HepG2 (cell line): ENCODE measurements around the gene FXN. TPM values are rescaled to one million over a fixed set of nuclear protein-coding genes. Genes with fewer than 3 reads are reported as not detected.

Source experiments
- CHD2 ChIP-seq: IDR thresholded peaks from 2 replicates; pipeline ENCODE4 v1.6.1; 2011; ENCODE audit warnings: low read depth, low read length, improper control_type of control experiment
- HHEX ChIP-seq: IDR thresholded peaks from 2 replicates; pipeline ENCODE4 v1.6.1; 2016; ENCODE audit warnings: control low read depth
- MAFK ChIP-seq, 2 experiments: IDR thresholded peaks in 1 of 2; conservative IDR thresholded peaks in 1 of 2; 2 replicates each; pipeline ENCODE4 v1.6.1; 2011; ENCODE audit warnings: improper control_type of control experiment in 2 of 2, low read length in 2 of 2
- MTF2 ChIP-seq: sonication (generic); formaldehyde crosslinking; IDR thresholded peaks from 2 replicates; pipeline ENCODE4 v1.5.0; 2020; ENCODE audit warnings: missing genetic modification reagents, borderline replicate concordance
- NAIF1 ChIP-seq: sonication (generic); formaldehyde crosslinking; IDR thresholded peaks from 2 replicates; pipeline ENCODE4 v1.5.0; 2020; ENCODE audit warnings: mild to moderate bottlenecking, missing genetic modification reagents, borderline replicate concordance
- POLR2G ChIP-seq: fragments of 200-400 bp; formaldehyde crosslinking; IDR thresholded peaks from 2 replicates; pipeline ENCODE4 v1.6.1; 2018; ENCODE audit warnings: mild to moderate bottlenecking, low read depth, low read length, moderate library complexity
- RAD21 ChIP-seq: fragments of 450-650 bp; formaldehyde crosslinking; IDR thresholded peaks from 2 replicates; pipeline ENCODE4 v1.5.0; 2020; ENCODE audit warnings: mild to moderate bottlenecking
- RELA ChIP-seq: sonication (generic); formaldehyde crosslinking; IDR thresholded peaks from 2 replicates; pipeline ENCODE4 v1.4.0; 2020; ENCODE audit warnings: missing genetic modification reagents
- TRIM24 ChIP-seq: sonication (generic); formaldehyde crosslinking; IDR thresholded peaks from 2 replicates; pipeline ENCODE4 v1.8.0; 2022; ENCODE audit warnings: mild to moderate bottlenecking, missing genetic modification reagents
- ZNF160 ChIP-seq: sonication (generic); formaldehyde crosslinking; IDR thresholded peaks from 2 replicates; pipeline ENCODE4 v1.8.0; 2022; ENCODE audit warnings: mild to moderate bottlenecking, inconsistent platforms, missing genetic modification reagents
- ZNF207 ChIP-seq: fragments of 450-650 bp; IDR thresholded peaks from 2 replicates; pipeline ENCODE4 v1.6.1; 2016; ENCODE audit warnings: antibody characterized with exemption, borderline replicate concordance
- ZNF34 ChIP-seq: sonication (generic); formaldehyde crosslinking; IDR thresholded peaks from 2 replicates; pipeline ENCODE4 v1.4.0; 2020; ENCODE audit warnings: mild to moderate bottlenecking, missing genetic modification reagents, borderline replicate concordance
- ZNF550 ChIP-seq: sonication (generic); formaldehyde crosslinking; IDR thresholded peaks from 2 replicates; pipeline ENCODE4 v1.4.0; 2020; ENCODE audit warnings: mild to moderate bottlenecking, missing genetic modification reagents, borderline replicate concordance
- ZNF564 ChIP-seq: sonication (generic); formaldehyde crosslinking; IDR thresholded peaks from 2 replicates; pipeline ENCODE4 v1.8.1; 2023; ENCODE audit warnings: mild to moderate bottlenecking, missing genetic modification reagents
- ZNF772 ChIP-seq: sonication (generic); formaldehyde crosslinking; IDR thresholded peaks from 2 replicates; pipeline ENCODE4 v1.5.0; 2020; ENCODE audit warnings: mild to moderate bottlenecking, missing genetic modification reagents
- ZNF776 ChIP-seq: sonication (generic); formaldehyde crosslinking; IDR thresholded peaks from 2 replicates; pipeline ENCODE4 v1.4.0; 2020; ENCODE audit warnings: mild to moderate bottlenecking, missing genetic modification reagents
- ZNF788 ChIP-seq: sonication (generic); formaldehyde crosslinking; IDR thresholded peaks from 2 replicates; pipeline ENCODE4 v1.5.0; 2020; ENCODE audit warnings: mild to moderate bottlenecking, missing genetic modification reagents, borderline replicate concordance
- ZNF883 ChIP-seq: sonication (generic); formaldehyde crosslinking; IDR thresholded peaks from 2 replicates; pipeline ENCODE4 v1.5.1; 2020; ENCODE audit warnings: mild to moderate bottlenecking, missing genetic modification reagents; ENCODE audit errors: not compliant biosample characterization
- polyA plus RNA-seq, 8 experiments: library from polyadenylated mRNA; depleted of rRNA in 3 of 8; stranded (reverse) in 7 of 8; unstranded in 1 of 8; fragments of >200 nt; fragmentation: Illumina TruSeq in 4 of 8; extraction: Trizol in 4 of 8; gene quantifications; 2 replicates each; pipeline versions ENCODE4 v1.2.1 to v1.2.3, GENCODE V29; 2011 to 2016; ENCODE audit warnings: low read depth in 4 of 8, missing spikeins in 1 of 8, mixed read lengths in 1 of 8; ENCODE audit not compliant: insufficient read depth in 1 of 8
- total RNA-seq, 5 experiments: library from RNA; depleted of rRNA; stranded (reverse); fragments of >200 nt; fragmentation: Illumina TruSeq; extraction: Trizol; gene quantifications; 2 replicates each; pipeline ENCODE4 v1.2.3, GENCODE V29; 2016; ENCODE audit warnings: low read depth in 1 of 5
- TF ChIP-seq, protein P1 (sequence below): sonication (generic); formaldehyde crosslinking; IDR thresholded peaks from 2 replicates; pipeline ENCODE4 v1.4.0; 2020; ENCODE audit warnings: missing genetic modification reagents, borderline replicate concordance
- TF ChIP-seq, protein P2 (sequence below): IDR thresholded peaks from 2 replicates; pipeline ENCODE4 v1.6.1; 2016; ENCODE audit warnings: low read depth, control low read depth
- TF ChIP-seq, protein P3 (sequence below): sonication (generic); formaldehyde crosslinking; IDR thresholded peaks from 2 replicates; pipeline ENCODE4 v1.5.1; 2020; ENCODE audit warnings: mild to moderate bottlenecking, moderate library complexity, missing genetic modification reagents
- TF ChIP-seq, protein P4 (sequence below): IDR thresholded peaks from 2 replicates; pipeline ENCODE4 v1.6.1; 2012; ENCODE audit warnings: low read depth, low read length, improper control_type of control experiment

FXN gene
- total and polyA plus RNA-seq, 2 of the 13 experiments (the other 11 are each of a cell fraction or from before 2014, with no cell fraction given): 24.1 to 26.0 TPM

DNA sequence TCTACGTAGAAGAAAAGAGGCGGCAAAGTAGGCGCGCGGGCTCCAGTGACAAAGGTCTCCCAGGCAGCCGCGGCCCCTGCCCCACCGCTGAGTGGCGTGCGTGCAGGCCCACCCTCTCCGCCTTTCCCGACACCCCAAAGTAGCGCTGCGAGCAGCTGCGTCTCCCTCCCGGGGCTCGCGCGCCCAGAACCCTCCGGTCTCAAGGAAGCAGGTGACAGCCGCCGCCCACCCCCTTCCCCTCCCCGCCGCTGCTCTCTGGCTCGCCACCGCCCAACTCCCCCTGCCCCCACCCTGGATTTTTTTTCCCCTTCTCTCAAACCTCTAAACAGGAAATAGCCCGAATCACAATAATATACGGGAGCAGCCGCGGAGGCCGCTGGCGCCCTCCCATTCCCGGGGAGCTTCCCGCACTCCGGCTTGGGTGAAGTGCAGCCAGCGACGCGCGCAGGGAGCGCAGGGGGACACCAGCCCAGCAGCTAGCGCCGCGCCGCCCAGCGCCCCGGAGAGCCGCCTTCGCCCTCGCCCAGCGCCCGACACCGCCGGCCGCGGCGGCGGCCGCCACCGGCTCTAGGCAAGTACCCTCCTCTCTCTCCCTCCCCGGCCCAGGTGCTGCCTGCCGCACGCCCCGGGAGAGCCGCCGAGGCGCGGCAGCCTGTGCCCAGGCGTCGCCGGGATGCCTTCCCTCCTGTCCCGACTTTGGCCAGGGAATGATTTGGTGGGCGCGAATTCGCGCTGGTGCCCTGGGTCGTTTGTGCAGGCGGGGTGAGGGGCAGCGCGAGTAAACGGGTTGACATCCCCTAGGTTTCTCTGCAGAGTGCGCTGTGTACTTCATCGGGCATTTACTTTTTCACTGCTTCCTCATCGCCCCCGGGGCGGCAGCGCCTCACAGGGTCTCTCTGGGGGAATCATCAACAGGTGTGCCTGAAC lies 85.9 kb downstream of the FXN start (continued):
- TF ChIP-seq, protein P1, sequence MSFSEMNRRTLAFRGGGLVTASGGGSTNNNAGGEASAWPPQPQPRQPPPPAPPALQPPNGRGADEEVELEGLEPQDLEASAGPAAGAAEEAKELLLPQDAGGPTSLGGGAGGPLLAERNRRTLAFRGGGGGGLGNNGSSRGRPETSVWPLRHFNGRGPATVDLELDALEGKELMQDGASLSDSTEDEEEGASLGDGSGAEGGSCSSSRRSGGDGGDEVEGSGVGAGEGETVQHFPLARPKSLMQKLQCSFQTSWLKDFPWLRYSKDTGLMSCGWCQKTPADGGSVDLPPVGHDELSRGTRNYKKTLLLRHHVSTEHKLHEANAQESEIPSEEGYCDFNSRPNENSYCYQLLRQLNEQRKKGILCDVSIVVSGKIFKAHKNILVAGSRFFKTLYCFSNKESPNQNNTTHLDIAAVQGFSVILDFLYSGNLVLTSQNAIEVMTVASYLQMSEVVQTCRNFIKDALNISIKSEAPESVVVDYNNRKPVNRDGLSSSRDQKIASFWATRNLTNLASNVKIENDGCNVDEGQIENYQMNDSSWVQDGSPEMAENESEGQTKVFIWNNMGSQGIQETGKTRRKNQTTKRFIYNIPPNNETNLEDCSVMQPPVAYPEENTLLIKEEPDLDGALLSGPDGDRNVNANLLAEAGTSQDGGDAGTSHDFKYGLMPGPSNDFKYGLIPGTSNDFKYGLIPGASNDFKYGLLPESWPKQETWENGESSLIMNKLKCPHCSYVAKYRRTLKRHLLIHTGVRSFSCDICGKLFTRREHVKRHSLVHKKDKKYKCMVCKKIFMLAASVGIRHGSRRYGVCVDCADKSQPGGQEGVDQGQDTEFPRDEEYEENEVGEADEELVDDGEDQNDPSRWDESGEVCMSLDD: peak; percentile 57; the same call in 1 of the 2 replicates
- TF ChIP-seq RAD21 (CRISPR knock-in tag): 0 out of 2 replicates have a peak, but pooled peaks have one; percentile 8
- TF ChIP-seq CHD2: no peak
- no peak for TF ChIP-seq ZNF550 (CRISPR knock-in tag)
- no peak for TF ChIP-seq MAFK (conservative IDR thresholded peaks at IDR 0.05 in 1 of 2, IDR thresholded peaks at IDR 0.05 in 1 of 2; ENCODE audit: low read length in 2 of 2)
- TF ChIP-seq, protein P2, sequence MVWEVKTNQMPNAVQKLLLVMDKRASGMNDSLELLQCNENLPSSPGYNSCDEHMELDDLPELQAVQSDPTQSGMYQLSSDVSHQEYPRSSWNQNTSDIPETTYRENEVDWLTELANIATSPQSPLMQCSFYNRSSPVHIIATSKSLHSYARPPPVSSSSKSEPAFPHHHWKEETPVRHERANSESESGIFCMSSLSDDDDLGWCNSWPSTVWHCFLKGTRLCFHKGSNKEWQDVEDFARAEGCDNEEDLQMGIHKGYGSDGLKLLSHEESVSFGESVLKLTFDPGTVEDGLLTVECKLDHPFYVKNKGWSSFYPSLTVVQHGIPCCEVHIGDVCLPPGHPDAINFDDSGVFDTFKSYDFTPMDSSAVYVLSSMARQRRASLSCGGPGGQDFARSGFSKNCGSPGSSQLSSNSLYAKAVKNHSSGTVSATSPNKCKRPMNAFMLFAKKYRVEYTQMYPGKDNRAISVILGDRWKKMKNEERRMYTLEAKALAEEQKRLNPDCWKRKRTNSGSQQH (CRISPR knock-in tag): no peak
- TF ChIP-seq NAIF1 (CRISPR knock-in tag): 0 out of 2 replicates have a peak, but pooled peaks have one; percentile 46
- TF ChIP-seq MTF2 (CRISPR knock-in tag): no peak
- peak; percentile 20; the same call in 1 of the 2 replicates for TF ChIP-seq POLR2G
- TF ChIP-seq ZNF207: no peak
- TF ChIP-seq ZNF564 (CRISPR knock-in tag): no peak
- no peak for TF ChIP-seq RELA
- 0 out of 2 replicates have a peak, but pooled peaks have one; percentile 37 for TF ChIP-seq ZNF776 (CRISPR knock-in tag)
- no peak for TF ChIP-seq ZNF34 (CRISPR knock-in tag)
- TF ChIP-seq, protein P3, sequence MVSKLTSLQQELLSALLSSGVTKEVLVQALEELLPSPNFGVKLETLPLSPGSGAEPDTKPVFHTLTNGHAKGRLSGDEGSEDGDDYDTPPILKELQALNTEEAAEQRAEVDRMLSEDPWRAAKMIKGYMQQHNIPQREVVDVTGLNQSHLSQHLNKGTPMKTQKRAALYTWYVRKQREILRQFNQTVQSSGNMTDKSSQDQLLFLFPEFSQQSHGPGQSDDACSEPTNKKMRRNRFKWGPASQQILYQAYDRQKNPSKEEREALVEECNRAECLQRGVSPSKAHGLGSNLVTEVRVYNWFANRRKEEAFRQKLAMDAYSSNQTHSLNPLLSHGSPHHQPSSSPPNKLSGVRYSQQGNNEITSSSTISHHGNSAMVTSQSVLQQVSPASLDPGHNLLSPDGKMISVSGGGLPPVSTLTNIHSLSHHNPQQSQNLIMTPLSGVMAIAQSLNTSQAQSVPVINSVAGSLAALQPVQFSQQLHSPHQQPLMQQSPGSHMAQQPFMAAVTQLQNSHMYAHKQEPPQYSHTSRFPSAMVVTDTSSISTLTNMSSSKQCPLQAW (CRISPR knock-in tag): no peak
- TF ChIP-seq, protein P4, sequence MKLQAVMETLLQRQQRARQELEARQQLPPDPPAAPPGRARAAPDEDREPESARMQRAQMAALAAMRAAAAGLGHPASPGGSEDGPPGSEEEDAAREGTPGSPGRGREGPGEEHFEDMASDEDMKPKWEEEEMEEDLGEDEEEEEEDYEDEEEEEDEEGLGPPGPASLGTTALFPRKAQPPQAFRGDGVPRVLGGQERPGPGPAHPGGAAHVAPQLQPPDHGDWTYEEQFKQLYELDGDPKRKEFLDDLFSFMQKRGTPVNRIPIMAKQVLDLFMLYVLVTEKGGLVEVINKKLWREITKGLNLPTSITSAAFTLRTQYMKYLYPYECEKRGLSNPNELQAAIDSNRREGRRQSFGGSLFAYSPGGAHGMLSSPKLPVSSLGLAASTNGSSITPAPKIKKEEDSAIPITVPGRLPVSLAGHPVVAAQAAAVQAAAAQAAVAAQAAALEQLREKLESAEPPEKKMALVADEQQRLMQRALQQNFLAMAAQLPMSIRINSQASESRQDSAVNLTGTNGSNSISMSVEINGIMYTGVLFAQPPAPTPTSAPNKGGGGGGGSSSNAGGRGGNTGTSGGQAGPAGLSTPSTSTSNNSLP: no peak
- no peak for TF ChIP-seq ZNF883 (CRISPR knock-in tag)
- TF ChIP-seq ZNF772 (CRISPR knock-in tag): no peak
- peak; percentile 41; the same call in 1 of the 2 replicates for TF ChIP-seq ZNF788 (CRISPR knock-in tag)
- TF ChIP-seq TRIM24 (CRISPR knock-in tag): no peak
- TF ChIP-seq ZNF160 (CRISPR knock-in tag): no peak
- TF ChIP-seq HHEX (CRISPR knock-in tag): no peak
